Neural progenitor cell (in vitro differentiated cells): Measurements from ENCODE around the gene CHST5. TPM values are rescaled to one million over a fixed set of nuclear protein-coding genes. Genes with fewer than 3 reads are reported as not detected.

Experiments
- DNase-seq: peaks from one replicate; pipeline ENCODE4 v3.0.0-alpha.2; 2016; ENCODE audit warnings: low spot score
- H2AFZ ChIP-seq: fragments of 200-600 bp; sonication (generic); replicated peaks from 2 replicates; pipeline ENCODE4 v1.6.1; 2016; ENCODE audit warnings: antibody characterized with exemption
- H3F3A ChIP-seq: fragments of 200-600 bp; sonication (generic); 2 replicates; pipeline ENCODE4 v1.6.1; 2016; ENCODE audit warnings: antibody characterized with exemption, low read depth
- H3K27ac ChIP-seq: fragments of 200-600 bp; sonication (generic); 2 replicates; pipeline ENCODE4 v1.5.1; 2016; ENCODE audit warnings: mild to moderate bottlenecking
- H3K27me3 ChIP-seq: fragments of 200-600 bp; sonication (generic); 2 replicates; pipeline ENCODE4 v1.6.1; 2016; ENCODE audit warnings: mild to moderate bottlenecking, moderate library complexity
- H3K36me3 ChIP-seq: fragments of 200-600 bp; sonication (generic); 2 replicates; pipeline ENCODE4 v1.5.1; 2016
- H3K4me1 ChIP-seq: fragments of 200-600 bp; sonication (generic); 2 replicates; pipeline ENCODE4 v1.6.1; 2016; ENCODE audit warnings: mixed run types
- H3K4me2 ChIP-seq: fragments of 200-600 bp; sonication (generic); 2 replicates; pipeline ENCODE4 v1.6.1; 2016
- H3K4me3 ChIP-seq: fragments of 200-600 bp; sonication (generic); 2 replicates; pipeline ENCODE4 v1.5.1; 2016
- H3K79me2 ChIP-seq: fragments of 200-600 bp; sonication (generic); 2 replicates; pipeline ENCODE4 v1.6.1; 2016; ENCODE audit warnings: low read depth
- H3K9ac ChIP-seq: fragments of 200-600 bp; sonication (generic); 2 replicates; pipeline ENCODE4 v1.6.1; 2016
- H3K9me3 ChIP-seq: fragments of 200-600 bp; sonication (generic); 2 replicates; pipeline ENCODE4 v1.5.1; 2016; ENCODE audit warnings: low read depth
- H4K20me1 ChIP-seq: fragments of 200-600 bp; sonication (generic); 2 replicates; pipeline ENCODE4 v1.6.1; 2016; ENCODE audit warnings: low read depth
- H3K27ac Mint-ChIP-seq: 3 replicates; pipeline ENCODE4 v1.8.0; 2021; ENCODE audit warnings: mixed read lengths
- H3K27me3 Mint-ChIP-seq: 2 replicates; pipeline ENCODE4 v1.8.0; 2022; ENCODE audit warnings: low read depth, mild to moderate bottlenecking, inconsistent platforms, moderate library complexity, mixed read lengths; ENCODE audit not compliant: insufficient read depth
- H3K36me3 Mint-ChIP-seq: 3 replicates; pipeline ENCODE4 v1.8.0; 2021; ENCODE audit warnings: mixed read lengths
- H3K4me1 Mint-ChIP-seq: 3 replicates; pipeline ENCODE4 v1.8.0; 2021; ENCODE audit warnings: mixed read lengths
- H3K4me3 Mint-ChIP-seq: 3 replicates; pipeline ENCODE4 v1.8.0; 2021; ENCODE audit warnings: mild to moderate bottlenecking, moderate library complexity, mixed read lengths
- H3K9me3 Mint-ChIP-seq: 3 replicates; pipeline ENCODE4 v1.8.0; 2020; ENCODE audit warnings: mixed read lengths
- EZH2 ChIP-seq: fragments of 200-600 bp; sonication (generic); IDR thresholded peaks from 2 replicates; pipeline ENCODE4 v1.6.1; 2017; ENCODE audit warnings: antibody characterized with exemption, mild to moderate bottlenecking, moderate library complexity
- EZH2phosphoT487 ChIP-seq: fragments of 200-600 bp; sonication (generic); IDR thresholded peaks from 2 replicates; pipeline ENCODE4 v1.6.1; 2017; ENCODE audit warnings: antibody characterized with exemption
- total RNA-seq: library from RNA; depleted of rRNA; stranded (reverse); fragments of >200 nt; gene quantifications from 2 replicates; pipeline ENCODE4 v1.2.3, GENCODE V29; 2015; ENCODE audit warnings: low replicate concordance
- TF ChIP-seq, protein P1 (sequence below): fragments of 200-600 bp; sonication (generic); IDR thresholded peaks from 2 replicates; pipeline ENCODE4 v1.5.1; 2017; ENCODE audit warnings: antibody characterized with exemption, mild to moderate bottlenecking

The CHST5 gene
- total RNA-seq, 1 donor from 2014 or later, result not detected

DNA sequence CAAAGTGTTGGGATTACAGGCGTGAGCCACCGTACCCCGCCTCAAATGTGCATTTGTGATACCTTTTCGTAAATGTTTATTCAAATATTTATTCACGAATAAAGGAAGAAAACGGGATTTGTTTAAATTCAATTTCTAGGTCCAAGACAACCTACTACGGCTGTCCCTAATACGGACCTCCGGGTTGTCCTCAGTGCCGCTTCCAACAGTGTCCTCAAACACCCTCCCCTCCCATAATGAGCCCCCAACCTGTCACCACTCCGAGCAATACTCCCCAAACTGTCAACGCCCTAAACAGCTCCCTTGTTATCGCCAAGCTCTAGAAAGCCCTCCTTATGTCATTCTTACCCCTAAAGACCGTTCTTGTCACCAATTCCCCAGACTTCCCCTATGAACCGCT lies 29.7 kb upstream of the CHST5 start:
- no peak for TF ChIP-seq EZH2phosphoT487
- TF ChIP-seq EZH2, result no peak
- no peaks in the 10 kb centered on the region for H3K9me3 Mint-ChIP-seq
- H3K4me1 ChIP-seq, result peaks cover 5% of the 10 kb centered on the region
- peaks cover 17% of the 10 kb centered on the region for H3K79me2 ChIP-seq
- no peaks in the 10 kb centered on the region for H3K9me3 ChIP-seq
- peak overlapping the region; percentile 94 for H2AFZ ChIP-seq
- no peak overlapping the region for H3K9ac ChIP-seq
- H3F3A ChIP-seq, result no peaks in the 10 kb centered on the region
- H3K27me3 ChIP-seq, result peaks cover 4% of the 10 kb centered on the region
- peaks cover 28% of the 10 kb centered on the region for H3K4me1 Mint-ChIP-seq
- peak overlapping the region; percentile 87 for H3K4me3 ChIP-seq
- H3K27me3 Mint-ChIP-seq, result peaks cover 6% of the 10 kb centered on the region
- peak overlapping the region; percentile 95 for H3K4me2 ChIP-seq
- no peaks in the 10 kb centered on the region for H3K36me3 ChIP-seq
- DNase-seq, result no peak
- H3K27ac ChIP-seq, result no peak overlapping the region
- H3K27ac Mint-ChIP-seq, result peak overlapping the region; percentile 50
- H4K20me1 ChIP-seq, result peaks cover 20% of the 10 kb centered on the region
- H3K36me3 Mint-ChIP-seq, result peaks cover 11% of the 10 kb centered on the region
- H3K4me3 Mint-ChIP-seq, result peak overlapping the region; percentile 98

DNA sequence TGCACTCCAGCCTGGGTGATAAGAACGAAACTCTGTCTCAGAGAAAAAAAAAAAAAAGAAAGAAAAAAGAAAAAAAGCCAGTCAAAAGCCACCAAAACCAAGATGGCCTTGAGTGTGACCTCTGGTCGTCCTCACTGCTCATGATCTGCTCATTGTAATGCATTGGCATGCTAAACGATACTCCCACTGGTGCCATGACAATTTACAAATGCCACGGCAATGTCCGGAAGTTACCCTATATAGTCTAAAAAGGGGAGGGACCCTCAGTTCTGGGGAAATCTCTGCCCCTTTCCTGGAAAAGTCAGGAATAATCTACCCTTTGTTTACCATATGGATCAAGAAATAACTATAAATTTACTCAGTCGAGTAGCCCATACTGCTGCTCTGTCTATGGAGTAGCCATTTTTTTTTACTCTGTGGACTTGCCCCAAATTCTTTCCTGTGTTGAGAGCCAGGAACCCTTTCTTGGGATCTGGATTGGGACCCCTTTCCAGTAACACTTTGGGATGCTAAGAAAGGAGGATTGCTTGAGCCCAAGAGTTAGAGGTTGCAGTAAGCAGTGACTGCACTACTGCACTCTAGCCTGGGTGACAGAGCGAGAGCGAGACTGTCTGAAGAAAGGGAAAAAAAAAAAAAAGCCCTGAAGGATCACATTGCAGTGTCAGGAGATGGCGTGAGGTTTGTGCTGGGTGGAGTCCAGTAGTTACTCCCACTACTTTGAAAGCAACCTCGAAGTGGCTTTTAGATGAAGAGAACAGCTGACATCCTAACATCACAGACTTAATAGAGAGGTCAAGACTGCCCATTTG lies 23.9 kb upstream of the CHST5 start:
- Mint-ChIP-seq H3K27ac (peak overlapping the region; percentile 70), H3K4me3 (no peak overlapping the region), H3K27me3 (peaks cover 3% of the 10 kb centered on the region), H3K36me3 (no peaks in the 10 kb centered on the region), H3K4me1 (peaks cover 28% of the 10 kb centered on the region), H3K9me3 (no peaks in the 10 kb centered on the region)
- no peak overlapping the region for H3K4me3 ChIP-seq
- no peaks in the 10 kb centered on the region for H3K36me3 ChIP-seq
- H4K20me1 ChIP-seq, result no peaks in the 10 kb centered on the region
- TF ChIP-seq, protein P1, sequence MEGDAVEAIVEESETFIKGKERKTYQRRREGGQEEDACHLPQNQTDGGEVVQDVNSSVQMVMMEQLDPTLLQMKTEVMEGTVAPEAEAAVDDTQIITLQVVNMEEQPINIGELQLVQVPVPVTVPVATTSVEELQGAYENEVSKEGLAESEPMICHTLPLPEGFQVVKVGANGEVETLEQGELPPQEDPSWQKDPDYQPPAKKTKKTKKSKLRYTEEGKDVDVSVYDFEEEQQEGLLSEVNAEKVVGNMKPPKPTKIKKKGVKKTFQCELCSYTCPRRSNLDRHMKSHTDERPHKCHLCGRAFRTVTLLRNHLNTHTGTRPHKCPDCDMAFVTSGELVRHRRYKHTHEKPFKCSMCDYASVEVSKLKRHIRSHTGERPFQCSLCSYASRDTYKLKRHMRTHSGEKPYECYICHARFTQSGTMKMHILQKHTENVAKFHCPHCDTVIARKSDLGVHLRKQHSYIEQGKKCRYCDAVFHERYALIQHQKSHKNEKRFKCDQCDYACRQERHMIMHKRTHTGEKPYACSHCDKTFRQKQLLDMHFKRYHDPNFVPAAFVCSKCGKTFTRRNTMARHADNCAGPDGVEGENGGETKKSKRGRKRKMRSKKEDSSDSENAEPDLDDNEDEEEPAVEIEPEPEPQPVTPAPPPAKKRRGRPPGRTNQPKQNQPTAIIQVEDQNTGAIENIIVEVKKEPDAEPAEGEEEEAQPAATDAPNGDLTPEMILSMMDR, result no peak
- H3K4me2 ChIP-seq, result peak overlapping the region; percentile 49
- H3K27me3 ChIP-seq, result no peaks in the 10 kb centered on the region
- H3K9me3 ChIP-seq, result no peaks in the 10 kb centered on the region
- no peak overlapping the region for H3K9ac ChIP-seq
- peak; percentile 15 for DNase-seq
- H3K4me1 ChIP-seq, result peaks cover 19% of the 10 kb centered on the region
- H3K79me2 ChIP-seq, result peaks cover 1% of the 10 kb centered on the region
- peaks cover 17% of the 10 kb centered on the region for H3F3A ChIP-seq
- peak overlapping the region; percentile 89 for H2AFZ ChIP-seq
- no peak overlapping the region for H3K27ac ChIP-seq

DNA sequence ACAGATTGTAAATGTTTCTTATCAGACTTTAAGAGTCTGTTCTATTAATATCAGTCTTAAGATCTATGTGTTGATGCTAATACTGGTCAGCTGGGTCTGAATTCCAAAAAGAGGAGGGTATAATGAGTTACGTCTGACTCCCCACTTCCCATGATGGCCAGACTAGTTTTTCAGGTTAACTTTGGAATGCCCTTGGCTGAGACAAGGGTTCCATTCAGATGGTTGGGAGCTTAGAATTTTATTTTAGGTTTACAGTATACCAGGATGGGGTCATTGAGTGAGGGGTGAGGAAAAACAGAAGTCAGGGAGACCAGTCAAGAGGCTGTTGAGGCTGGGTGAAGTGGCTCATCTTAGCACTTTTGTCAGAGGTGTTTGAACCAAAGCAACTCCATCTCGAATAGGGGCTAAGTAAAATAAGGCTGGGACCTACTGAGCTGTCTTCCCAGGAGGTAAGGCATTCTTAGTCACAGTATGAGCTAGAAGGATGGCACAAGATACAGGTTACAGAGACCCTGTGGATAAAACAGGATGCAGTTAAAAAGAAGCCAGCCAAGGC lies 23.0 kb upstream of the CHST5 start:
- Mint-ChIP-seq H3K27ac (no peak overlapping the region), H3K4me3 (no peak overlapping the region), H3K27me3 (peaks cover 2% of the 10 kb centered on the region), H3K4me1 (peaks cover 28% of the 10 kb centered on the region), H3K36me3 (no peaks in the 10 kb centered on the region), H3K9me3 (no peaks in the 10 kb centered on the region)
- no peak for TF ChIP-seq EZH2phosphoT487
- no peak for TF ChIP-seq EZH2
- TF ChIP-seq, protein P1, result no peak
- no peak for DNase-seq
- H4K20me1 ChIP-seq, result no peaks in the 10 kb centered on the region
- no peak overlapping the region for H3K4me2 ChIP-seq
- H3K79me2 ChIP-seq, result peaks cover 8% of the 10 kb centered on the region
- no peaks in the 10 kb centered on the region for H3K27me3 ChIP-seq
- no peak overlapping the region for H3K9ac ChIP-seq
- H3K36me3 ChIP-seq, result no peaks in the 10 kb centered on the region
- H3K4me3 ChIP-seq, result no peak overlapping the region
- H3K4me1 ChIP-seq, result peaks cover 23% of the 10 kb centered on the region
- no peak overlapping the region for H2AFZ ChIP-seq
- no peaks in the 10 kb centered on the region for H3K9me3 ChIP-seq
- H3F3A ChIP-seq, result peaks cover 17% of the 10 kb centered on the region
- no peak overlapping the region for H3K27ac ChIP-seq
